C1 segment of cervical spinal cord (tissue), 14 donors: ENCODE results near the gene GIN1.
"Not testable (repeated sequence)": the region's sequence is repeated elsewhere in the genome, so short reads cannot be mapped to it uniquely, and the experiment has no call there.

Experiments used
- DNase-seq, 14 donors: peaks; one replicate each; lab custom pipeline; 2025; lab: John Stamatoyannopoulos, UW

GIN1 gene

GRCh38 chr5:103119765-103120606 is at the start of gene GIN1, which contains the start of gene PPIP5K2:
Gene GIN1 (minus strand): TSS chr5:103120138. CDS start chr5:103108707, 11,431 bp downstream.
Gene PPIP5K2 (plus strand): TSS chr5:103120301. CDS start chr5:103129590, 9,289 bp downstream.
- DNase-seq, result peak; percentile 67 to 98 (median 95)

GRCh38 chr5:103166706-103167105 is 46.8 kb upstream of the GIN1 start:
- no peak for DNase-seq

- no peak for DNase-seq
Measured at GRCh38 chr5:103151156-103151555, 31.2 kb upstream of the GIN1 start.

GRCh38 chr5:103148213-103148612 is 28.3 kb upstream of the GIN1 start:
- no peak for DNase-seq

- DNase-seq, result no peak
Measured at GRCh38 chr5:103145196-103145595, 25.3 kb upstream of the GIN1 start.

- DNase-seq, result not testable (repeated sequence)
Measured at GRCh38 chr5:103142132-103142531, 22.2 kb upstream of the GIN1 start.

- DNase-seq, result peak in 9 of 14 donors; percentile 4 to 50 (median 23)
Measured at GRCh38 chr5:103139264-103139865, 19.4 kb upstream of the GIN1 start.

GRCh38 chr5:103138202-103138690 is 18.3 kb upstream of the GIN1 start:
- no peak for DNase-seq

GRCh38 chr5:103135461-103135860 is 15.5 kb upstream of the GIN1 start:
- no peak for DNase-seq

GRCh38 chr5:103133231-103133630 is 13.3 kb upstream of the GIN1 start:
- no peak for DNase-seq

GRCh38 chr5:103132684-103133083 is 12.7 kb upstream of the GIN1 start:
- no peak for DNase-seq

- DNase-seq, result no peak
Measured at GRCh38 chr5:103128202-103128601, 8.3 kb upstream of the GIN1 start.

GRCh38 chr5:103127292-103127817 is 7.4 kb upstream of the GIN1 start:
- DNase-seq, result no peak

- no peak for DNase-seq
Measured at GRCh38 chr5:103126557-103126956, 6.6 kb upstream of the GIN1 start.

GRCh38 chr5:103122242-103122641 is 2.3 kb upstream of the GIN1 start:
- no peak for DNase-seq

- DNase-seq, result peak in 4 of 14 donors; percentile 25 to 48 (median 30)
Measured at GRCh38 chr5:103120607-103121200, 766 bp upstream of the GIN1 start.

- DNase-seq, result no peak
Measured at GRCh38 chr5:103119070-103119764, 721 bp downstream of the GIN1 start.

- no peak for DNase-seq
Measured at GRCh38 chr5:103117471-103117991, 2.4 kb downstream of the GIN1 start.

GRCh38 chr5:103114440-103114839 is 5.5 kb downstream of the GIN1 start:
- no peak for DNase-seq

GRCh38 chr5:103112910-103113309 is 7.0 kb downstream of the GIN1 start:
- DNase-seq, result no peak

- DNase-seq, result no peak
Measured at GRCh38 chr5:103111468-103111867, 8.5 kb downstream of the GIN1 start.
